IPS DF 6.9 (cell line): Measurements from ENCODE around the gene DMAC2.
A peak's percentile ranks its signal among the peaks of the same experiment; 100 is the strongest.

ENCODE experiments used
- DNase-seq: peaks from one replicate; pipeline ENCODE4 v3.0.0-alpha.2; 2013; ENCODE audit warnings: low read depth, low spot score
- H3K27ac ChIP-seq: one replicate; pipeline ENCODE4 v1.5.1; 2013; ENCODE audit warnings: low read length, control low read depth
- H3K27me3 ChIP-seq: 2 replicates; pipeline ENCODE4 v1.6.1; 2013; ENCODE audit warnings: mild to moderate bottlenecking, low read length; ENCODE audit not compliant: control insufficient read depth, insufficient read depth
- H3K36me3 ChIP-seq: 2 replicates; pipeline ENCODE4 v1.6.1; 2013; ENCODE audit warnings: low read length; ENCODE audit not compliant: control insufficient read depth, insufficient read depth
- H3K4me1 ChIP-seq: 2 replicates; pipeline ENCODE4 v1.6.1; 2013; ENCODE audit warnings: low read length; ENCODE audit not compliant: control insufficient read depth, insufficient read depth
- H3K4me3 ChIP-seq: 2 replicates; pipeline ENCODE4 v1.5.1; 2013; ENCODE audit warnings: mild to moderate bottlenecking, low read length
- H3K9me3 ChIP-seq: 2 replicates; pipeline ENCODE4 v1.6.1; 2013; ENCODE audit warnings: low read length, inconsistent platforms; ENCODE audit not compliant: control insufficient read depth, insufficient read depth
- WGBS: extraction: QIAGEN DNeasy Blood & Tissue Kit; methylation state at CpG from one replicate; pipeline ENCODE4 v1.1.7; 2013; ENCODE audit warnings: mixed read lengths, missing lambda C conversion rate; ENCODE audit not compliant: insufficient read length, insufficient coverage; 5-methylcytosine and 5-hydroxymethylcytosine counted together

Gene DMAC2

DNA sequence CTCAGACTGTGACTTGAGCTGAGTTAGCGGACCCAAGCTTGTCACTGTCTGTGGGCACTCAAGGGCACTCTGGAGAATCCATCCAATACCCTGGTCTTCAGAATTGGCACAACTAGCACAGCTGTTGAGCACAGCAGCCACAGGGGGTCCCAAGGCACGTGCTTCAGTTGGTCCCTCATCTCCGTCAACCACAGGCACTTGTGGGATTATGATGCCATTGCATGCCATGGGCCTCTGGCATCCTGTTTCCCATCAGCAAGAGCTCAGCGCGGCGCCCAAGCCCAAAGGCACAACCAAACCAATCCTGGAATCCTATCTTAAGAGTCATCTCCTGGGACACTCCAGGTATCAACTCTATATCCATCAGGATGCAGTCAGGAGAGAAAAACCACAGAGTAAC, 8.8 kb downstream of the DMAC2 start:
- Histone ChIP-seq H3K27me3 (no peaks in the 10 kb centered on the region), H3K4me3 (no peak overlapping the region), H3K9me3 (no peaks in the 10 kb centered on the region), H3K27ac (no peak overlapping the region), H3K4me1 (no peaks in the 10 kb centered on the region; the same call in 1 of the 2 replicates), H3K36me3 (peaks cover 18% of the 10 kb centered on the region)
- WGBS = no CpG with 5 or more reads among the region's 6 CpGs
- no peak for DNase-seq

DNA sequence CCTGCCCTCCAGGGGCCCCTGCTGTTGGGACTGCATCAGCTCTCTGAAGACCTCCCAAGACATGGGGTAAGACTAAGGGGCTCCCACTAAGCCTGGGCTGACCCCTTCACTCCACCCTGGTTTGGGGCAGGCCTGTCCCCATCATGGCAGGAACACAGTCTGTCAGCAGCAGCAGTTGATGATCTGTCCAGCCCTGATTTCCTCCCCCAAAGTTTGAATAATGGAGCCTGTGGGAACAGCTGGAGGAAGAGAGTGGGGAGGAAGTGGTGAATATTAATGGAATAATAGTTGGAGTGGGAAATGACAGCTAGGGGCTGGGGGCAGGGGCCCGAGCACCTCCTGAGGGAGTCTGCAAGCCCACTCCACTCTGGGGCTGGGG, 11.2 kb downstream of the DMAC2 start:
- Histone ChIP-seq H3K27ac (no peak overlapping the region), H3K36me3 (peaks cover 18% of the 10 kb centered on the region)

DNA sequence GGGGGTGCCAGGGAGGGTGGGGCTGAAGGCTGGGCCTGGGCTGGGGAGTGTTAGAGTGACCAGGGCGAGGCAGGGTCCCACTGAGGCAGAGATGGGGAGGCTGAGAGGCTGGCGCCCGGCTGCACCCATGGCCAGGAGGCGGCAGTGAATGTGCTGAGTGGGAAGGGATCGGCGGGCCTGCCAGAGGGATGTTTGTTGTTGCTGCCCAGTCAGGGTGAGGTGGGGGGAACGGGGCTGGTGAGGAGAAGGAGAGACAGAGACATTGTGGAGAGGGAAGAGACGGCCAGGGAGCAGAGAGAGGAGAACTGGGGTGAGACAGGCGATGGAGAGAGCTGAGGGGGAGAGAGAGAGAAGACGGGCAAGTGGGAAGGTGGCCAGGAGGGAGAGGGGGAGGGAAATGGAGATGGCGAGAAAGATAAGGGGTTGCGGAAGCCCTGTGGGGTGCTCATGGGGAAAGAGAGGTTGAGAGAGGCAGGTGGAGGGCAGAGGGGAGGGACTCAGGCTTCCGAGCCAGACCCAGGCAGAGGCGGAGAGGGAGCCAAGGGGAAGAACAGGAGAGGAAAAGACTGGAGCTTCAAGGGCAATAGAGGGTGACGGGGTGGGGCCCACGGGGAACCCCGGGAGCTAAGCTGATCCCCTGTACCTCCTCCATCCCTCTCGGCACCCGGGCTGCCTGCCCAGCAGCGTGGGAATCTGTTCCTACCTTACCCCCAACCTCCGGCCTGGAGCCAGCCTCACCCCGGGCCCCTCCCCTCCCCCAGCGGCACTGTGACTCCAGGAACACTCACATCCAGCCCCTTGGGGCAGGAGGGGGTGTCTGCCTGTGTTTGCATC, 11.8 kb downstream of the DMAC2 start:
- H3K4me3 ChIP-seq = peak overlapping the region; percentile 25; the same call in 1 of the 2 replicates
- DNase-seq = no peak
- peaks cover 14% of the 10 kb centered on the region for H3K36me3 ChIP-seq
- H3K4me1 ChIP-seq = no peaks in the 10 kb centered on the region; the same call in 1 of the 2 replicates
- no CpG with 5 or more reads among the region's 23 CpGs for WGBS
- H3K27ac ChIP-seq = no peak overlapping the region
- no peaks in the 10 kb centered on the region for H3K9me3 ChIP-seq
- H3K27me3 ChIP-seq = no peaks in the 10 kb centered on the region

More for the DNA sequence above, 11.2 kb downstream of the DMAC2 start:
- Histone ChIP-seq H3K4me1 (no peaks in the 10 kb centered on the region; the same call in 1 of the 2 replicates), H3K4me3 (no peak overlapping the region; the same call in 1 of the 2 replicates), H3K9me3 (no peaks in the 10 kb centered on the region), H3K27me3 (no peaks in the 10 kb centered on the region)
- DNase-seq = no peak
- no CpG with 5 or more reads among the region's 1 CpG for WGBS

DNA sequence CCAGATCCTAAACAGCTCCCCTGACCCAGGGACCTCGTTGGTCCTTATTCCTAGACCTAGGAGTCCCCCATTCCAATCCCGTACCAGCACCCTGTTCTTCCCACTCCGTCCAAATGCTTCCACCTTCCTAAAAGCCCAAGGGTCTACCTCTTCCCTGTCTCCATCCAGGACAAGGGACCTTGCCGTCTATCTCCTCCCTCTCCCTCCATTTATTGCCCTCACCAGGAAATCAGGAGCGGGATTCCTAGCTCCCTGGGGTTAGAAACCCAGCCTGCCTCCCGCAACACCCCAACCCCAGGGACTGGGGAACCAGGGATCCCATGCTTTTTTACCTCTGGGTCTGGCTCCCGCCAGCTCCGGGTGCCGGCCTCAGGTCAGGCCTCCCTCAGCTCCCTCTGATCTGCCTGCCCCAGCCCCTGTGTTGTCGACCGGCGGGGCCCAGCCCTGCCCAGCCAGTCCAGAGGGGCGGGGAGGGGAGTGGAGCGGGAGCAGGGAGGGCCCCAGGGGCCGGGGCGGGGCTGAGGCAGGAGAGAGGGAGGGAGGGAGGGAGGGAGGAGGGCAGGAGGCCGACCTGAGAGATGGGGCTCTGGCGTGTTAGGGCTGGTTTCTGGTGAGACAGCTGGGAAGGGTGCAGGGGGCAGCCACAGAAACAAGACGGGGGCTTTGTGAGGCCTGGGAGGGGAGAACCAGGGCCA, 12.6 kb downstream of the DMAC2 start, which contains the start of gene B3GNT8:
B3GNT8 (minus strand) TSS at position 423 of the 695 bp plus-strand sequence. CDS start 596 bp downstream, outside the sequence.
- no peaks in the 10 kb centered on the region; the same call in 1 of the 2 replicates for H3K4me1 ChIP-seq
- peak within 1 kb of the TSS; percentile 25; the same call in 1 of the 2 replicates for H3K4me3 ChIP-seq
- peak; percentile 54 for DNase-seq
- no peaks in the 10 kb centered on the region for H3K27me3 ChIP-seq
- H3K27ac ChIP-seq = no peak within 1 kb of the TSS
- peaks cover 14% of the 10 kb centered on the region for H3K36me3 ChIP-seq
- WGBS = no CpG with 5 or more reads among the region's 19 CpGs
- no peaks in the 10 kb centered on the region for H3K9me3 ChIP-seq

DNA sequence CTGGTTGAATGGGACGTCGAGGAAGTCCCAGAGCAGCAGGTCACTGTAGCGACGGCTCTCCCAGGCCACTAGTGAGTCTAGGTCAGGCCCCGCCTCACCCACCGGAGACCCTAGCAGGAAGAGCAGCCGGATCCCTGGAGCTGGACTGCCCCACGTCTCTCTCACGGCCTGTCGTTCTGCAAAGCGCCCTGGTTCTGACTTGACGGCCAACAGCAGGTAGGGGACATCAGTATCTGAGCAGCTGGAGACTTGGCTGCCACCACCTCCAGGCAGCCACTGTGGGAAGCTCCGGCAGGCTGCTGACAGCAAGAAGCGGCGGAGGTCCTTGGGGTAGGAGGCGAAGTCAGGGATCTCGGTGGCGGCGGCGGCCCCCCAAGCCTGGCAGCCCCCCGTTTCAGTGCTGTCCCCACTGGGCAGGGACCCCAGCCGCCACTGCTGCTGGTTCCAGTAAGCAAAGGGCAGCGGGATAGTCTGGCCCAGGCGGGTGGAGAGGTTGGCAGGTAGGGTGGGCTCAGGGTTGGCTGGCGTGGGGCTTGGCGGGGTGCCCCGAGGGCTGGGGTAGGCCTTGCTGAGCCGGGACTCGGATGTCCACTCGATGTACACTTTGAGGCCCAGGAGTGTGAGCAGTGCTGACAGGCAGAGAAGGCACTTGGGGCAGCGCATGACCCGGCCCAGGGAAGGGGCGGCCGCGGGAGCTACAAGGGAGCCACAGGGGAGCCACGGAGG, 13.4 kb downstream of the DMAC2 start:
- Histone ChIP-seq H3K27ac (no peak overlapping the region), H3K27me3 (no peaks in the 10 kb centered on the region), H3K4me1 (no peaks in the 10 kb centered on the region; the same call in 1 of the 2 replicates), H3K4me3 (no peak overlapping the region), H3K36me3 (peaks cover 10% of the 10 kb centered on the region), H3K9me3 (no peaks in the 10 kb centered on the region)
- WGBS = no CpG with 5 or more reads among the region's 36 CpGs
- no peak for DNase-seq

DNA sequence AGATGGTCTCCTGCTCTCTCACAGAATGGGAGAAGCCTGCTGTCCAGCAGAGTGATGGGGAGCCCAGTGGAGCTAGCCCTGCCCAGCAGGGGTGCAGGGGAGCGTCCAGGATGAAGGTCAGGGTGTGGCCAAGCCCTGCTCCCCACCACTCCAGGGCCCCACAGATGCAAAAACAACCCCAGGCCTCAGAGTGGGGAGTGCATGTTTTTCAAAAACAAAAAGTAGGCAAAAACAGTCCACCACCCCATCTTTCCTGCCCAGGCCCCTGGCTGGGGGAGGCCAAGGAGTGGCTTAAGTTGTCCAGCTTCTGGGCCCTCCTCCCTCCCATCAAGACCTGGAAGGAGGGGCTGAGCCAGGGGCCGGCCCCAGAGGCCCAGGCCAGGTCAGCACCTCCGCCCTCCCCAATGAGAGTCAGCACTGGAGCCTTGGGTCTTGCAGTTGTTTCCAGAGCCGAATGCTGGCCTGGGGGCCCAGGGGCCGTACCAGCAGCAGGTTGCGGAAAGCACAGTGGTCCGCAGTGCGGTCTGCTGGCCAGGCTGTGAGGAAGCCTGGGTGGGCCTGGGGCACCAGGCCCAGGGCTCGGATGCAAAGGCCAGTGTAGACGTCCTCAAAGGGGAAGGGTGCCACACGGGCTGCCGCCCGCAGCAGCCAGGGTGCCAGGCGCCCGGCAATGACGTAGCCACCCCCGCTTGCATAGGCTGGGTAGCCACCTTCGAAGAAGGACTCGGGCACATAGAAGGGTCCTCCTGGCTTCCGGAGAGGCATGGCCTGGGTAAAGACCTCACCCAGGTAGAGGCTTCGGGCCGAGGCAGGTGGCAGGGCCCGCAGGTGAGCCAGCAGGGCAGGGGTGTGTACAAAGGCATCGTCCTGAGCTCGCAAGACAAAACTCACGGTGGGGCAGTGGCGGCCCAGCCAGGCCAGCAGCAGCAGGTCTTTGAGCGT, 14.3 kb downstream of the DMAC2 start:
- peaks cover 10% of the 10 kb centered on the region for H3K36me3 ChIP-seq
- H3K4me3 ChIP-seq = no peak overlapping the region
- no CpG with 5 or more reads among the region's 28 CpGs for WGBS
- no peak for DNase-seq
- no peaks in the 10 kb centered on the region; the same call in 1 of the 2 replicates for H3K4me1 ChIP-seq
- H3K27me3 ChIP-seq = no peaks in the 10 kb centered on the region
- H3K9me3 ChIP-seq = no peaks in the 10 kb centered on the region
- H3K27ac ChIP-seq = no peak overlapping the region

DNA sequence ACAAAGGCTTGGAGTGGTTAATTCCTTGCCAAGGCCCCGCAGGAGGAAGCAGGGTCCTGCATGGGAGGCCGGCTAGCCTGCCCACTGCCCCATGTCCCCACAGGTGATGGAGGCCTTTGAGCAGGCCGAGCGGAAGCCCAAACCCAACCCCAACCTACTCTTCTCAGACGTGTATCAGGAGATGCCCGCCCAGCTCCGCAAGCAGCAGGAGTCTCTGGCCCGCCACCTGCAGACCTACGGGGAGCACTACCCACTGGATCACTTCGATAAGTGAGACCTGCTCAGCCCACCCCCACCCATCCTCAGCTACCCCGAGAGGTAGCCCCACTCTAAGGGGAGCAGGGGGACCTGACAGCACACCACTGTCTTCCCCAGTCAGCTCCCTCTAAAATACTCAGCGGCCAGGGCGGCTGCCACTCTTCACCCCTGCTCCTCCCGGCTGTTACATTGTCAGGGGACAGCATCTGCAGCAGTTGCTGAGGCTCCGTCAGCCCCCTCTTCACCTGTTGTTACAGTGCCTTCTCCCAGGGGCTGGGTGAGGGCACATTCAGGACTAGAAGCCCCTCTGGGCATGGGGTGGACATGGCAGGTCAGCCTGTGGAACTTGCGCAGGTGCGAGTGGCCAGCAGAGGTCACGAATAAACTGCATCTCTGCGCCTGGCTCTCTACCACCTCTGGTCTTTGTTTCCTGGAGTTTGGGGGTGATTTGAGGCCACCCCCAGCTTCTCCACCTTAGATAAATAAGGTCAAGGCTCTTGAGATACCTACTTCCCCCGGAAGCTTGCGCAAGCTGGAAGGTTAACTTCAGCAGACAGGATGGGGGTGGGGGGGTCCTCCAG, 15.2 kb downstream of the DMAC2 start:
- Histone ChIP-seq H3K4me3 (no peak overlapping the region), H3K36me3 (peaks cover 14% of the 10 kb centered on the region), H3K4me1 (no peaks in the 10 kb centered on the region; the same call in 1 of the 2 replicates), H3K27me3 (no peaks in the 10 kb centered on the region), H3K27ac (no peak overlapping the region), H3K9me3 (no peaks in the 10 kb centered on the region)
- no CpG with 5 or more reads among the region's 21 CpGs for WGBS
- DNase-seq = no peak

DNA sequence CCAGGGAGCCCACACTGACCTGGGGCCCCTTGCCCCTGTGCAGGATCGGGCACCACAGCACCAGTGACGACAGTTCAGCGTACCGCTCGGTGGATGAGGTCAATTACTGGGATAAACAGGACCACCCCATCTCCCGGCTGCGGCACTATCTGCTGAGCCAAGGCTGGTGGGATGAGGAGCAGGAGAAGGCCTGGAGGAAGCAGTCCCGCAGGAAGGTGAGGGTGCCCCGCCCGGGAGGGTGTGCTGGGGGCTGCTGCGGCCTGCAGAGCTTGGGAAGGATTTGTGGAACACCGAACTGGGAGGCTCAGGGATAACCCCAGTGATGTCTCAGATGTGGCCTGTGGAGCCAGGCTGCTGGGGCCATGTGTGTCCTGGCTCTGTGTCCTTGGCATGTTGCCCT, 16.8 kb downstream of the DMAC2 start:
- DNase-seq = no peak
- Histone ChIP-seq H3K36me3 (peaks cover 18% of the 10 kb centered on the region), H3K4me1 (no peaks in the 10 kb centered on the region; the same call in 1 of the 2 replicates), H3K9me3 (no peaks in the 10 kb centered on the region), H3K27ac (no peak overlapping the region), H3K4me3 (no peak overlapping the region), H3K27me3 (no peaks in the 10 kb centered on the region)
- no CpG with 5 or more reads among the region's 12 CpGs for WGBS

DNA sequence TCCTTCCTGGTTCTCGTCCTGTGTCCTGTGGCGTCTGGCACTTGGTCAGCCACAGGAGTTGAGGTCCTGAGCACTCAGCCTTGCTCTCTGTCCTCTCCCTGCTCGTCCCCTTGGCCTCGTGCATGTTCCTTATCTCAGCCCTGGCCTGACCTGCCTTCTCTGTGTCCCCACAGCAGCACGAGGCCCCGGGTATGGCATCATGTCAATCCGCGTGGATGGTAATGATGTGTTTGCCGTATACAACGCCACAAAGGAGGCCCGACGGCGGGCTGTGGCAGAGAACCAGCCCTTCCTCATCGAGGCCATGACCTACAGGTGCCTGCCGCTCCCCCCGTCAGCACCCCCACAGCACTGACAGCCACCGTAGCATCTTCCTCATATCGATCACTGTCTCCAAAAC, 17.3 kb downstream of the DMAC2 start:
- Histone ChIP-seq H3K9me3 (no peaks in the 10 kb centered on the region), H3K4me1 (no peaks in the 10 kb centered on the region; the same call in 1 of the 2 replicates), H3K4me3 (no peak overlapping the region), H3K27me3 (no peaks in the 10 kb centered on the region), H3K27ac (no peak overlapping the region), H3K36me3 (peaks cover 18% of the 10 kb centered on the region)
- DNase-seq = no peak
- WGBS = no CpG with 5 or more reads among the region's 18 CpGs
